ENCODE results near the gene CPSF4L. TPM values are rescaled to one million over a fixed set of nuclear protein-coding genes. Genes with fewer than 3 reads are reported as not detected.

Gene CPSF4L
- total and polyA plus RNA-seq, 2 donors (not counting 3 experiments of a cell fraction or from before 2014, with no cell fraction given): not detected

DNA sequence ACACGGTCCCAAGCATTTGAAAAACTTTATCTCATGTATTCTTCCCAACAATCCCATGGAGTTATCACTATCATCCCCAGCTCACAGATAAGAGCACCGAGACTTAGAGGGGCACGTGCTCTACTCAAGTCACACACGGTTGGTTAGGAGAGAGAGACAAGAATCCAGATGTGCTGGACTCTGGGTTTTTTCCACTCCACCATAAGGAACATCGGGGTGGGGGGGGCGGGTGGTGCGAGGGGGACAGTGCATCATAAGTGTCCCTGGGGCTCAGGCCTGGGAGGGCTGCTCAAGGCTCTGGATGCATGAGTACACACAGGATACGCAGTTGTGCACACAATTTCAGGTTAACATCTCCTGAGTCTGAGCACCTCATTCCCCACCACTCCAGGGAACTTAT is 42.8 kb upstream of the CPSF4L start:
- no peaks in the 10 kb centered on the region for H3K9me1 ChIP-seq (replicated peaks; ENCODE audit: control insufficient read depth, extremely low read depth, insufficient read depth, low read length)
- no peaks in the 10 kb centered on the region for H4K20me1 ChIP-seq (replicated peaks; ENCODE audit: control insufficient read depth, extremely low read depth, insufficient read depth, low read length)
- CTCF ChIA-PET: interaction anchor here (0.6 to 1.1 kb wide), 3 partner anchors 12 to 400 kb away, joined by 3 to 7 read pairs (median 5); no protein-coding TSS in a partner anchor
- peak overlapping the region; percentile 78 for H3K27ac ChIP-seq (ENCODE audit: insufficient read depth, low read depth, low read length)
- BruUV-seq (replicated peaks): no TSS peak
- peaks cover 74% of the 10 kb centered on the region for H3K79me2 ChIP-seq (ENCODE audit: control insufficient read depth, insufficient read depth, low read length)
- FAIRE-seq (no peak), DNase-seq (ENCODE audit: low read depth, low spot score) (no peak)
- peak overlapping the region; percentile 94 for H3K4me2 ChIP-seq (ENCODE audit: insufficient read depth, low read length)
- intact Hi-C loops (cut with micrococcal nuclease) (loop anchor here (2.0 to 10.0 kb wide), 2 partner anchors 72 to 400 kb away; a partner anchor contains a TSS), dilution Hi-C loops (cut with MboI; ENCODE audit: extremely low pct_ligation_motif_present, low sequenced_read_pairs) (no loop called here)
- peak overlapping the region; percentile 80 for H3K9ac ChIP-seq (replicated peaks; ENCODE audit: extremely low read depth, insufficient read depth, low read length)
- H2AFZ ChIP-seq (ENCODE audit: low read depth, low read length): no peak overlapping the region
- H3K9me3 ChIP-seq (replicated peaks; ENCODE audit: control insufficient read depth, insufficient read depth, low read length): no peaks in the 10 kb centered on the region
- no peak for TF ChIP-seq EZH2 (IDR thresholded peaks at IDR 0.05; ENCODE audit: borderline replicate concordance, low read depth, low read length, severe bottlenecking)
- TF ChIP-seq FOS (IDR thresholded peaks at IDR 0.05; ENCODE audit: borderline replicate concordance, insufficient read depth, low read length): no peak
- no peak for TF ChIP-seq GATA2 (IDR thresholded peaks at IDR 0.05; ENCODE audit: insufficient read depth, insufficient read length, low read depth, low read length)
- no peak for TF ChIP-seq MYC (IDR thresholded peaks at IDR 0.05; ENCODE audit: low read depth, low read length)
- no peak for TF ChIP-seq POLR2AphosphoS5 (IDR thresholded peaks at IDR 0.05; ENCODE audit: insufficient read depth, low read depth, low read length)
- TF ChIP-seq, protein P1, sequence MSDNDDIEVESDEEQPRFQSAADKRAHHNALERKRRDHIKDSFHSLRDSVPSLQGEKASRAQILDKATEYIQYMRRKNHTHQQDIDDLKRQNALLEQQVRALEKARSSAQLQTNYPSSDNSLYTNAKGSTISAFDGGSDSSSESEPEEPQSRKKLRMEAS (IDR thresholded peaks at IDR 0.05; ENCODE audit: insufficient read depth, insufficient read length): no peak
- TF ChIP-seq JUN (IDR thresholded peaks at IDR 0.05; ENCODE audit: borderline replicate concordance, insufficient read depth, insufficient read length, low read depth): no peak
- TF ChIP-seq POLR2A (IDR thresholded peaks at IDR 0.05; ENCODE audit: low read depth, low read length): no peak
- no peak for TF ChIP-seq CTCF (IDR thresholded peaks at IDR 0.05; ENCODE audit: extremely low read depth in 1 of 2, insufficient read depth in 1 of 2, low read depth in 1 of 2, low read length in 2 of 2)
- peaks cover 47% of the 10 kb centered on the region for H3K4me1 ChIP-seq (ENCODE audit: control insufficient read depth, extremely low read depth, insufficient read depth, low read length)
- H3K27me3 ChIP-seq (ENCODE audit: control insufficient read depth in 2 of 2, insufficient read depth in 2 of 2, low read length in 2 of 2): no peaks in the 10 kb centered on the region
- POLR2A ChIA-PET: no interaction called here
- no peak overlapping the region for H3K4me3 ChIP-seq (replicated peaks in 1 of 3; ENCODE audit: insufficient read depth in 1 of 3, low read depth in 1 of 3, low read length in 3 of 3)
- no peaks in the 10 kb centered on the region for H3K36me3 ChIP-seq (ENCODE audit: control insufficient read depth in 2 of 2, extremely low read depth in 1 of 2, insufficient read depth in 2 of 2, low read length in 2 of 2)

Data from endothelial cell of umbilical vein (primary cell).